Activated B cell treated with CpG ODN at 0.5 μM for 24 hours (primary cell): Measurements from ENCODE around the gene NRCAM. TPM values are rescaled to one million over a fixed set of nuclear protein-coding genes. Genes with fewer than 3 reads are reported as not detected.
A peak's percentile ranks its signal among the peaks of the same experiment; 100 is the strongest.

ENCODE experiments used
- ATAC-seq: fragments of 200-7000 bp; cut with Tn5 transposase; one replicate; pipeline ENCODE4 v1.10.0; 2021; ENCODE audit warnings: low read depth, mild to moderate bottlenecking, moderate library complexity
- CTCF ChIA-PET: fragments of 350-600 bp; sonication (Branson Sonifier 250); formaldehyde crosslinking; loops from one replicate; lab custom pipeline; 2021; ENCODE audit warnings: antibody characterized with exemption; lab: Charles Lee
- POLR2A ChIA-PET: fragments of 350-600 bp; sonication (Branson Sonifier 250); formaldehyde crosslinking; loops from one replicate; lab custom pipeline; 2021; ENCODE audit warnings: antibody characterized with exemption; lab: Charles Lee
- DNase-seq: peaks from one replicate; pipeline ENCODE4 v3.0.0; 2022
- H3K27ac Mint-ChIP-seq: one replicate; pipeline ENCODE4 v1.8.0; 2020; ENCODE audit warnings: mixed read lengths
- H3K27me3 Mint-ChIP-seq: one replicate; pipeline ENCODE4 v1.8.0; 2021; ENCODE audit warnings: mixed read lengths
- H3K36me3 Mint-ChIP-seq: one replicate; pipeline ENCODE4 v1.8.0; 2021; ENCODE audit warnings: low read depth, mixed read lengths
- H3K4me1 Mint-ChIP-seq: one replicate; pipeline ENCODE4 v1.8.0; 2021; ENCODE audit warnings: mixed read lengths
- H3K4me3 Mint-ChIP-seq: one replicate; pipeline ENCODE4 v1.8.0; 2020; ENCODE audit warnings: mild to moderate bottlenecking, mixed read lengths
- H3K9me3 Mint-ChIP-seq: one replicate; pipeline ENCODE4 v1.8.0; 2020; ENCODE audit warnings: mixed read lengths
- intact Hi-C: fragments of 100-400 bp; cut with micrococcal nuclease; formaldehyde crosslinking; loops from one replicate; pipeline ENCODE4 v1.15.1; 2024
- total RNA-seq: library from RNA; stranded (reverse); gene quantifications from 2 replicates; pipeline ENCODE4 v1.2.3, GENCODE V29; 2022
- TF ChIP-seq, protein P1 (sequence below): fragments of 200-600 bp; IDR thresholded peaks from one replicate; pipeline ENCODE4 v1.8.0; 2022; ENCODE audit warnings: antibody characterized with exemption, mild to moderate bottlenecking

The NRCAM gene
- total RNA-seq, 1 donor from 2014 or later: 2.2 TPM

DNA sequence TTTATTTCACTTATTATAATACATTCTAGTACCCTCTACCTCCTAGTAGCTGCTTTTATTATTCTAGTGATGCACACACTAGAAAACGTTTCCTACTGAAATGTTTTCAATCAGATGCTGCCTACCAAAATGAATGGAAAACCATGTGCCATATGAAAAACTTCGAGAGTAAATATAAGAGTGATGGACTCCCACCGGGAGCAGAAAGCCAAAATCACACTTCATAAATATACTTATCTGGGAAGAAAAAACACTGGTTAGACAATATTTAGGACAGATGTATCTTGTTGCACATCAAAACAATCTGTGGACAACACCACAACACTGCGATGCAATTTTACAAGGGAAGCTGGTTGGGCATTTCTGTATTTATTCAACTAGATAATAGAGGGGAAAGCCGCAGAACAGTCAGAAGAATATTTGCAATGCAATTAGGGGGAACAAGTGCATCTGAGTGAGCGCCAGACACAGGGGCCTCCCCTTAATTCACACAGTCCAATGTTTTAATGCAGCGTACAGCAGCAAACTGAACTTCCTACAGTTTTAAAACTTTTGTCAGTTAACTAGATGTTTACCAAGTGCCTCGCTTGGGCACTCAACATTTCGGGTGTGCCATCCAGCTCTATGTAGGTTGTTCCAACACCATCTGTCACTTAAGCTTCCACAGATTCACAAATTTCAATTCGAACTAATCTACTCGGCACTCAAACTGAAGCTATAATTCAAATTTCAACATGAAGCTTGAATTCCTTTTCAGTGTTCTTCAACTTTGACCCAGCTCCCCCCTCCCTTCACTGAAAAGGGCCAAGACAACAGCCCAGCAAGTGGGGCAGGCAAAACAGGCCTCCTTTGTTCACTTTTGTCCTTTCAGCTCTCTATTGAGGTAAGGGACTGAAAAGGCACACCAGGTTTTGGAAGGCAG lies 7.4 kb downstream of the NRCAM start:
- no peak overlapping the region for H3K27ac Mint-ChIP-seq
- POLR2A ChIA-PET: no interaction called here
- H3K4me1 Mint-ChIP-seq: peaks cover 14% of the 10 kb centered on the region
- H3K27me3 Mint-ChIP-seq: peaks cover 34% of the 10 kb centered on the region
- ATAC-seq (no peak), DNase-seq (no peak)
- TF ChIP-seq, protein P1, sequence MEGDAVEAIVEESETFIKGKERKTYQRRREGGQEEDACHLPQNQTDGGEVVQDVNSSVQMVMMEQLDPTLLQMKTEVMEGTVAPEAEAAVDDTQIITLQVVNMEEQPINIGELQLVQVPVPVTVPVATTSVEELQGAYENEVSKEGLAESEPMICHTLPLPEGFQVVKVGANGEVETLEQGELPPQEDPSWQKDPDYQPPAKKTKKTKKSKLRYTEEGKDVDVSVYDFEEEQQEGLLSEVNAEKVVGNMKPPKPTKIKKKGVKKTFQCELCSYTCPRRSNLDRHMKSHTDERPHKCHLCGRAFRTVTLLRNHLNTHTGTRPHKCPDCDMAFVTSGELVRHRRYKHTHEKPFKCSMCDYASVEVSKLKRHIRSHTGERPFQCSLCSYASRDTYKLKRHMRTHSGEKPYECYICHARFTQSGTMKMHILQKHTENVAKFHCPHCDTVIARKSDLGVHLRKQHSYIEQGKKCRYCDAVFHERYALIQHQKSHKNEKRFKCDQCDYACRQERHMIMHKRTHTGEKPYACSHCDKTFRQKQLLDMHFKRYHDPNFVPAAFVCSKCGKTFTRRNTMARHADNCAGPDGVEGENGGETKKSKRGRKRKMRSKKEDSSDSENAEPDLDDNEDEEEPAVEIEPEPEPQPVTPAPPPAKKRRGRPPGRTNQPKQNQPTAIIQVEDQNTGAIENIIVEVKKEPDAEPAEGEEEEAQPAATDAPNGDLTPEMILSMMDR: no peak
- no peaks in the 10 kb centered on the region for H3K36me3 Mint-ChIP-seq
- H3K4me3 Mint-ChIP-seq: no peak overlapping the region
- CTCF ChIA-PET: interaction anchor here (0.9 to 2.1 kb wide), 4 partner anchors 10 to 52 kb away, joined by 3 to 5 read pairs (median 4); no protein-coding TSS in a partner anchor
- intact Hi-C loops: no loop called here
- H3K9me3 Mint-ChIP-seq: no peaks in the 10 kb centered on the region

DNA sequence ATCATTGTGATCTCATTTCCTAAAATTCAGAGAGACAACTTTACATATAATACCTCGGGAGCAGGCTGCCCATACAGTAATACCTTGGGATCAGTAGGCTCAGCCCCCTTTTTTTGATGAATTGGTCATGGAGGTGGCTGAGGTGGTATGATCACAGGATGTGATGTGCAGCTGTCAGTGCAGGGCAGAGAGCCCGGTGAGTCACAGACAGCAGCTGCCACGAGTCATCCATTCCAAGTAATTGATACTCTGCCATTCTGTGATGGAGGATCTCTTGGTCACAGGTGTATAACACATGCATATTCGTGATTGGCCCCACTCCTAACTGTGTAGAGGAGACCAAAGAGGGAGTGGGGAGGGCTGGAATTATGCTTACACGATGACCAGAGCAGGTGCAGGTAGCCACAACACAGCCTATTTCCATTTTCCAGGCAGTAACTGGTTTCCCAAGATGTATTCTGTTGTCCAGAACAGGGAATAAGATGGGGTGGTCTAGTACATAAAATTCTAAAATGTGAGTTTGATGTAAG lies 14.1 kb downstream of the NRCAM start:
- TF ChIP-seq, protein P1: no peak
- Mint-ChIP-seq H3K9me3 (no peaks in the 10 kb centered on the region), H3K4me3 (no peak overlapping the region), H3K27ac (no peak overlapping the region), H3K4me1 (no peaks in the 10 kb centered on the region), H3K27me3 (peaks cover 10% of the 10 kb centered on the region), H3K36me3 (no peaks in the 10 kb centered on the region)
- DNase-seq: no peak
- ATAC-seq: peak; percentile 65
- ChIA-PET CTCF (no interaction called here), POLR2A (no interaction called here)
- intact Hi-C loops: no loop called here

DNA sequence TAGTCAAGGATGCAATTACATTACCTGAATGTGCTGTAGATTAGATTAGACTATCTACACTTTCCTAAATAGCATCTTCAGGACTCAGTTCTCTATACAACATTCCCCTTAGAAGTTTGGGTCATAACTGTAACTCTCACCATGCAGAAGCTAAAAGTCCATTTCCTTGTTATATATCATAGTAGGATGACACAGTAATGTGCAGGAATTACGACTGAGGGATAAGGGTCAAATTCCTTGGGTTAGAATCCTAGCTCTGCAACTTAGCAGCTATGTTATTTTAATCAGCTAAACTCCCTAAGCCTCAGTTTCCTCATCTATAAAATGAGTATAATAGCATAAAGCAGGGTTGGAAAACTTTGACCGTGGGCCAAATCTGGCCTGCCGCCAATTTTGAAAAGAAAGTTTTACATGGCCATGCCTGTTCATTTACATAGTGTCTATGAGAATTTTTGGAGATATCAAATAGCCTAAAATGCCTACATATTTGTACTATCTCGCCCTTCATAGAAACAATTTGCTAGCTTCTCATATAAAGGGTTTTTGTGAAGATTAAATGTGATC lies 14.8 kb downstream of the NRCAM start:
- ChIA-PET POLR2A (no interaction called here), CTCF (no interaction called here)
- H3K4me3 Mint-ChIP-seq: no peak overlapping the region
- TF ChIP-seq, protein P1: no peak
- H3K4me1 Mint-ChIP-seq: no peaks in the 10 kb centered on the region
- intact Hi-C loops: no loop called here
- peaks cover 5% of the 10 kb centered on the region for H3K27me3 Mint-ChIP-seq
- H3K27ac Mint-ChIP-seq: no peak overlapping the region
- H3K36me3 Mint-ChIP-seq: no peaks in the 10 kb centered on the region
- DNase-seq: no peak
- H3K9me3 Mint-ChIP-seq: no peaks in the 10 kb centered on the region
- no peak for ATAC-seq

DNA sequence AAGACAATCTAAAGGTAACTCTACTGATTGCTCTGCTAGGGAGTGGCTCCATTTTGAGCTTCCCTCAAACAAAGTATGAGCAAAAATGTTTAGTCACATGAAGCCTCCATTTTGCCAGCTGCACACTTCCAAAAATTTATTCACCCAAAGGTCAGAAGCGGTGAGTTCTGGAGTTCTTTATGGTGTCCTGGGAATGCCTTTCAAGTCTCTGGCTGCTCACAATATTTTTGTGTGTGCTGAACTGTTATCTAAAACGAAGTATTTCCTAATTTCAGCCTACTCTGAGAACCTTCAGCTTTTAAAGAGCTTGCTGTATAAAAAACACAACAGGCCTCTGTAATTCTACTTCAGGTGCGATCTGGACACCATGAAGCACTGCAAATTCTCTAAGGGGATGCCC lies 15.6 kb downstream of the NRCAM start:
- H3K27me3 Mint-ChIP-seq: peaks cover 3% of the 10 kb centered on the region
- no peak overlapping the region for H3K27ac Mint-ChIP-seq
- H3K9me3 Mint-ChIP-seq: peaks cover under 1% of the 10 kb centered on the region
- no peaks in the 10 kb centered on the region for H3K36me3 Mint-ChIP-seq
- no peaks in the 10 kb centered on the region for H3K4me1 Mint-ChIP-seq
- POLR2A ChIA-PET: no interaction called here
- DNase-seq (no peak), ATAC-seq (no peak)
- CTCF ChIA-PET: no interaction called here
- intact Hi-C loops: no loop called here
- H3K4me3 Mint-ChIP-seq: no peak overlapping the region
- TF ChIP-seq, protein P1: no peak

DNA sequence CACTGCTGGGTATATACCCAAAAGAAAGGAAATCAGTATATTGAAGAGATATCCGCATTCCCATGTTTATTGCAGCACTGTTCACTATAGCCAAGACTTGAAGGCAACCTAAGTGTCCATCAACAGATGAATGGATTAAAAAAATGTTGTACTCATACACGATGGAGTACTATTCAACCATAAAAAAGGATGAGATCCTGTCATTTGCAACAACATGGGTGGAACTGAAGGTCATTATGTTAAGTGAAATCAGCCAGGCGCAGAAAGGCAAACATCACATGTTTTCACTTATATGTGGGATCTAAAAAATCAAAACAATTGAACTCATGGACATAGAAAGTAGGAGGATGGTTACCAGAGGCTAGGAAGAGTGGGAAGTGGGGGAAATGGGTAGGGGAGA lies 19.3 kb downstream of the NRCAM start:
- ChIA-PET POLR2A (no interaction called here), CTCF (no interaction called here)
- no peak overlapping the region for H3K4me3 Mint-ChIP-seq
- no peaks in the 10 kb centered on the region for H3K36me3 Mint-ChIP-seq
- H3K27ac Mint-ChIP-seq: no peak overlapping the region
- H3K4me1 Mint-ChIP-seq: no peaks in the 10 kb centered on the region
- ATAC-seq (no peak), DNase-seq (no peak)
- H3K9me3 Mint-ChIP-seq: peaks cover 6% of the 10 kb centered on the region
- TF ChIP-seq, protein P1: no peak
- intact Hi-C loops: no loop called here
- peaks cover 16% of the 10 kb centered on the region for H3K27me3 Mint-ChIP-seq
